NT2/D1 (cell line): ENCODE results near the gene CCDC154.
"Not testable (repeated sequence)": the region's sequence is repeated elsewhere in the genome, so short reads cannot be mapped to it uniquely, and the experiment has no call there.

Experiments
- DNase-seq: peaks from one replicate; pipeline ENCODE4 v3.0.0-alpha.2; 2011; ENCODE audit warnings: low read depth, low spot score
- H3K27me3 ChIP-seq: 2 replicates; pipeline ENCODE4 v1.6.0; 2011; ENCODE audit warnings: mild to moderate bottlenecking; ENCODE audit not compliant: insufficient read length, insufficient read depth
- H3K36me3 ChIP-seq: 2 replicates; pipeline ENCODE4 v1.6.1; 2011; ENCODE audit warnings: mild to moderate bottlenecking, low read length, mixed read lengths; ENCODE audit not compliant: insufficient read depth, insufficient read length
- H3K4me1 ChIP-seq: 2 replicates; pipeline ENCODE4 v1.5.1; 2011; ENCODE audit not compliant: insufficient read depth, insufficient read length
- H3K4me3 ChIP-seq: 2 replicates; pipeline ENCODE4 v1.5.1; 2011; ENCODE audit warnings: low read depth; ENCODE audit not compliant: insufficient read length
- H3K9ac ChIP-seq: 2 replicates; pipeline ENCODE4 v1.6.0; 2011; ENCODE audit warnings: low read depth; ENCODE audit not compliant: insufficient read length
- H3K9me3 ChIP-seq: 2 replicates; pipeline ENCODE4 v1.5.1; 2011; ENCODE audit warnings: mild to moderate bottlenecking, low read length; ENCODE audit not compliant: insufficient read depth
- SUZ12 ChIP-seq: IDR thresholded peaks from 2 replicates; pipeline ENCODE4 v1.6.1; 2011; ENCODE audit not compliant: insufficient read length, insufficient read depth; ENCODE audit errors: extremely low read depth
- YY1 ChIP-seq: IDR thresholded peaks from 2 replicates; pipeline ENCODE4 v1.6.1; 2011; ENCODE audit not compliant: insufficient read length, insufficient read depth
- ZNF274 ChIP-seq: IDR thresholded peaks from 2 replicates; pipeline ENCODE4 v1.6.1; 2011; ENCODE audit warnings: mild to moderate bottlenecking, low read depth, low read length

The CCDC154 gene

DNA sequence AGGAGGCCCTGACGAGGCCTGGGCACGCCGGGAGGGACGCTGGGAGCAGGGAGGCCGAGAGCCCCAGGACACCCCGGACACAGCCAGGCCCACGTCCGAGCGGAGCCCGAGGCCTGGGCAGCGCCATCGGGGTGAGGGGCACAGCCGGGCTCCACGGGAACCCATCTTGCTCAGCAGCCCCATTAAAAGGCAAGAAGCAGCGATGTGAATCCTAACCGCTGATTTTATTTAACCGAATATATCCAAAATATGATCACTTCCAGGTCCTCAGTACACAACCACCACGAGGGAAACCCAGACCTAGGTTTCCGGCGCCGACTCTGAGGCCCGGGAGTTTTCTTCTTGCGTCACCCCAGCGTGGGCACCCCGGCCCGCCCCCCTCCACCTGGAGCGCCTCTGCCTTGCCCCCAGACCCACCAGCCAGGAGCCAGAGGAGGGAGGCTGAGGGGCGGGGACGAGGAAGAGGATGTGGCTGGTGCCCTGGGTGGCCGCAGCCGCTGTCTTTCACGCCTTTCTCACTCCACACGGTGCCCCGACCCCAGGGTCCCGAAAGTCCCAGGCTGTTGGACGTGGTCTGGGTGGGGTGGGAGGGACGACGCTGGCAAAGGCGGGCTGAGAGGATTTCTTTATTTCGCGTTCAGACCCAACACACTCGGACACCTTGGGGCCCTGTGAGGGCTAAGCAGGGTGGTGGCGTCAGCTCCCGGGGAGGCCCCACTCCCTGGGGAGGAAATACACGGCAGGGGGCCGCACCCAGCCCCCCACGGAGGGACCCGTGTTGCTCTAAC lies 568 bp upstream of the CCDC154 start:
- Histone ChIP-seq H3K4me1 (no peaks in the 10 kb centered on the region), H3K36me3 (peaks cover 45% of the 10 kb centered on the region), H3K9ac (no peak overlapping the region), H3K9me3 (no peaks in the 10 kb centered on the region), H3K4me3 (no peak overlapping the region), H3K27me3 (no peaks in the 10 kb centered on the region)
- no peak for DNase-seq
- TF ChIP-seq ZNF274 = no peak
- TF ChIP-seq YY1 = no peak

DNA sequence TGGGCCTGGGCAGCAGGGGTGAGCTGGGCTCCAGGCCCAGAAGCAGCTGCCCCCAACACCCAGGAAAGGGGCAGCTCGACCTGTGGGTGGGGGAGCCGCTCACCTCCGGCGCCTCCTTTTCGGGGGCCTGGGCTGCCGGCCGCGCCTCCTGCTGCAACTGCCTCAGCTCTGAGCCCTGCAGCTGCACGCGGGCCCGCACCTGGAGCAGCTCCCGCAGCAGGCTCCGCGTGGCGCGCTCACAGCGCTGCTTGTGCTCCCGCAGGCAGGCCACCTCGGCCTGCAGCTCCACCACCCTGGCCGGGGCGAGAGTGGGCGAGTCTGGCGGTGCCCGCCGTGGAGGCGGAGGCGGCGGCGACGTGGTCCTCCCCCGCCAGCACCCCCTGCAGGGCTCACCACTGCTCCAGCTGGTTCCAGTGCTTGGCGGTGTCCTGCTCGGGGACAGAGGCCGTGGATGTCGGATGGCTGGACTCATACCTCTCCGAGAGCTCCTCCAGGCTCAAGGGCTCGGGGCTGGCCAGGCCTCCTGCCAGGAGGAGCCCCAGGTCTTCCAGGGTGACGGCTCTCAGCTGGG lies 868 bp downstream of the CCDC154 start:
- no peak overlapping the region for H3K9ac ChIP-seq
- peaks cover 31% of the 10 kb centered on the region for H3K36me3 ChIP-seq
- DNase-seq = no peak
- no peak overlapping the region for H3K4me3 ChIP-seq
- no peaks in the 10 kb centered on the region for H3K27me3 ChIP-seq
- TF ChIP-seq SUZ12 (no peak), ZNF274 (no peak), YY1 (no peak)
- peaks cover 4% of the 10 kb centered on the region for H3K4me1 ChIP-seq
- no peaks in the 10 kb centered on the region for H3K9me3 ChIP-seq

DNA sequence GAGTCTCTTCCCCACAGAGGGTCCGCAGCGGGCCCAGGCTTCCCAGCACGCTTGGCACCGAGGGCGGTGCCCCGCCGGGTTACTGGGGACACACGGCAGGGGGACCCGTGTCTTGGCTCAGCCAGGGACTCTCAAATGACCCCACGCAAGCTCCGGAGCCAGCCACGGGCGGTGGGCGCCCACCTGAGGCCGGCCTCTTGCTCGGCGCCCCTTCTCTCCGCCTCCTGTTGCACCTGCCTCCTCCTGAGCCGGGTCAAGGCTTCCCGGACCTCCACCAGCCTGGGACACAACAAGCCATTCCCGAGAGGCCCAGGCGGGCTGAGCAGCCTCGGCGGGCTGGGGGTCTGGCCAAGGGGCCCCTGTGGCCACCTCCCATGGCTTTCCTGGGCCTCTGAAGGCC lies 1.7 kb downstream of the CCDC154 start:
- TF ChIP-seq YY1 = no peak
- no peak for TF ChIP-seq ZNF274
- no peak for TF ChIP-seq SUZ12
- no peak overlapping the region for H3K9ac ChIP-seq
- peaks cover 23% of the 10 kb centered on the region for H3K36me3 ChIP-seq
- no peak overlapping the region for H3K4me3 ChIP-seq
- no peaks in the 10 kb centered on the region for H3K9me3 ChIP-seq
- H3K4me1 ChIP-seq = peaks cover 4% of the 10 kb centered on the region
- no peaks in the 10 kb centered on the region for H3K27me3 ChIP-seq
- DNase-seq = no peak

DNA sequence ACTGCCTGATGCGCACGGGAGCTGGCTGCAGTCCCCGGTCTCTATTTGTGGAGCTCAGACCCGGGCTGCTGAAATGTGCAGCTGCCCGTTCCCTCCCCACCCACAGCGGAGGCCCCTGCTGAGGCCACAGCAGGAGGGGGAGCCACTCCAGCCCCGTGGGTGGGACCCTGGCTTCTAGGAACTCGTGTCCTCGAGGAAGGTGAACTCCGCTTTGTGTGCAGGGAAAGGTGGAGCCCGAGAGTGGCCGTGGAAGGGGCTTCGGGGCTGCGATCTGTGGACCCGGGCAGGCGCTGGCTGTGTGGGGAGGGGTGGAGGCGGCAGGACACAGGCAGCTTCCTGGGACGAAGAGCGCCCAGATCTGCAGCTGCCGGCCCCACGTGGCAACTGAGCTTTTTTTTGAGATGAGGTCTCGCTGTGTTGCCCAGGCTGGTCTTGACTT lies 2.9 kb downstream of the CCDC154 start:
- no peaks in the 10 kb centered on the region for H3K27me3 ChIP-seq
- no peak overlapping the region for H3K9ac ChIP-seq
- no peak overlapping the region for H3K4me3 ChIP-seq
- peaks cover 7% of the 10 kb centered on the region for H3K4me1 ChIP-seq
- peaks cover 12% of the 10 kb centered on the region for H3K36me3 ChIP-seq
- TF ChIP-seq SUZ12 (no peak), YY1 (no peak), ZNF274 (no peak)
- H3K9me3 ChIP-seq = no peaks in the 10 kb centered on the region
- DNase-seq = no peak

DNA sequence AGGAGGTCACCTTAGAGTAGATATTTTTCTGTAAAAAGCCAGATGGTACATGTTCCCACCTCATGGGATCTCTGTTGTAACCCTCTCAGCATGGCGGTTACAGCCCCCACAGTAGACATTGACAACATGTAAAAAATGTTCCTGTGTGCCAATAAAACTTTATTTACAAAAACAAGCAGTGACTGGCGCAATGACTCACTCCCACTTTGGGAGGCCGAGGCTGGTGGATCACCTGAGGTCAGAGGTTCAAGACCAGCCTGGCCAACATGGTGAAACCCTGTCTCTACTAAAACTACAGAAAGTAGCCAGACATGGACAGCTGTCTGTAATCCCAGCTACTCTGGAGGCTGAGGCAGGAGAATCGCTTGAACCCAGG lies 4.7 kb downstream of the CCDC154 start:
- DNase-seq, H3K4me3 ChIP-seq: not testable (repeated sequence)
- peaks cover 10% of the 10 kb centered on the region for H3K4me1 ChIP-seq

DNA sequence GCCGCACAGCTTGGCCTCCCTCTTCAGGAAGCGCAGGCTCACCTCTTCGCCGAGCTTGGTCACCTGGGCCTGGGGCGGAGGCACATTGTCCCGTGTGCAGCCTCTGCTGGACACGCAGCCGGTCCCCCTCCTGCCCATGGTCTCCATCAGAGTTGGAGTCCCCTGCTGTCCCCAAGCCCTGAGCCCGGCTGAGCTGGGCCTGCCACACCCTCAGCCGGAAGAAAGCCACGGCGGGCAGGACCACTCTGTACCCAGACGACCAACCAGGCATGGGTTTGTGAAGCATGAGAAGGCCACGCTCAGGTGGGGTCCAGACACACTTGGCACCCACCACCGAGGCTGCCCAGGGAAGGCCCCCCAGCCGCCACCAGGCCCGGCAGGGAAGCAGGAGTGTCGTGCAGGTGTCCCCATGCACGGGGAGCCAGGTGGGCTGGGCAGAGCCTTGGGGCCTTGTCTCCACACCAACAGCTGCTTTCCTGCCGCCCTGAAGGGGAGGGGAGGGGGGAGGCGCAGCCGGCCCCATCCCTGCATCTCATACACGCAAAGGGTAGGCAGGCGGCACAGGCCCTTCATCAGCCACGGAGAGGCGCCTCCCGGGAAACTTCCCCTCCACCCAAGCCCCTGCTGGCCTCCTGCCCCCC lies 5.2 kb downstream of the CCDC154 start:
- H3K4me1 ChIP-seq = peaks cover 10% of the 10 kb centered on the region
- no peak for TF ChIP-seq ZNF274
- TF ChIP-seq SUZ12 = no peak
- TF ChIP-seq YY1 = no peak
- H3K9ac ChIP-seq = no peak overlapping the region
- no peak for DNase-seq
- H3K9me3 ChIP-seq = no peaks in the 10 kb centered on the region
- no peaks in the 10 kb centered on the region for H3K27me3 ChIP-seq
- no peaks in the 10 kb centered on the region for H3K36me3 ChIP-seq
- no peak overlapping the region for H3K4me3 ChIP-seq

More for the DNA sequence above, 4.7 kb downstream of the CCDC154 start:
- H3K27me3 ChIP-seq, H3K36me3 ChIP-seq, H3K9me3 ChIP-seq, H3K9ac ChIP-seq: not testable (repeated sequence)

DNA sequence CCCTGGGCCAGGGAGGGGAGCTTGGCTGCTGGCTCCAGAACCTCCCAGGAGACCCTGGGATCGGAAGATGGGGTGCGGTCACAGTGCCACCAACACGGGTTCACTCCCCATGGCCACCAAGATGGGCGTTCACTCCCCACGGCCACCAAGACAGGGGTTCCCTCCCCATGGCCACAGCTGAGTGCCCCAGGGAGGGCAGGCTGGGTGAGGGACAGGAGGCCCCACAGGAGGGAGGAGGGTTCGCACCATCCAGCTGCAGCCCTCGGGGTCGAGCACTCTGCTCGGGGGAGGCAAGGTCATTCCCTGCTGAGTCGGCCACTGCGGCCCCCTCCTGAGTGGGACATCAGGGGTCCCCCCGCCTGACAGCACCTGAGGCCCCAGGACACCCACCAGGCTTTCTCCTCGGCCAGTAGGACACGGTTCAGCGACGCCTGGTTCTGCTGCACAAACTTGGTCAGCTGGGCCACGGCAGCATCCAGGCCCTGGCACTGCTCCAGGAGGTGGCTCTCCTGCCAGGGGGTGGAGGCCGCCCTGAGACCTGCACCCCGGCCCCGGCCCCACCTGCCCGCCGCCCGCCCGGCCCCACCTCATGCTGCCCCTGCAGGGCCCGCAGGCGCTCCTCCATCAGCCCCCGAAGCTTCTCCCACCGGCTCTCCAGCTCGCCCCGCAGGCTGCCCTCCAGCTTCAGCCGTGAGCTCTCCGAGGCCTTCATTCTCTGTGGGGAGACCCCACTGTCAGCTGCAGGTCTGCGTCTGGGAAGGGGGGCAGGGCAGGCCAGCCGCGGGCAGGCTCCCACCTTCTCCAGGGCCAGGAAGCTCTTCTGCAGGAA lies 5.9 kb downstream of the CCDC154 start:
- no peaks in the 10 kb centered on the region for H3K27me3 ChIP-seq
- no peak overlapping the region for H3K9ac ChIP-seq
- no peak for DNase-seq
- H3K36me3 ChIP-seq = no peaks in the 10 kb centered on the region
- TF ChIP-seq ZNF274 = no peak
- TF ChIP-seq SUZ12 = no peak
- TF ChIP-seq YY1 = no peak
- no peak overlapping the region for H3K4me3 ChIP-seq
- peaks cover 10% of the 10 kb centered on the region for H3K4me1 ChIP-seq
- H3K9me3 ChIP-seq = no peaks in the 10 kb centered on the region
